PC-9 (cell line): ENCODE results near the gene HSD17B2. TPM values are rescaled to one million over a fixed set of nuclear protein-coding genes. Genes with fewer than 3 reads are reported as not detected.

Experiments used
- BruUV-seq: library from RNA; stranded (reverse); fragments of 400-500 nt; replicated peaks from 2 replicates; lab custom pipeline; 2021; lab: Mats Ljungman, UMichigan
- CTCF ChIA-PET: fragments of 300-600 bp; sonication (Branson Sonifier 250); formaldehyde crosslinking; loops from one replicate; lab custom pipeline; 2022; ENCODE audit warnings: antibody characterized with exemption; lab: Charles Lee
- POLR2A ChIA-PET: fragments of 300-600 bp; sonication (Branson Sonifier 250); formaldehyde crosslinking; loops from one replicate; lab custom pipeline; 2022; ENCODE audit warnings: antibody characterized with exemption; ENCODE audit not compliant: unreplicated experiment; lab: Charles Lee
- DNase-seq, 2 experiments: peaks; one replicate each; pipeline versions ENCODE4 v3.0.0 to v3.0.0-alpha.2; 2015 to 2022; ENCODE audit warnings: mixed read lengths in 1 of 2
- H2AFZ ChIP-seq: fragments of 200-600 bp; sonication (generic); 2 replicates; pipeline ENCODE4 v1.8.1; 2017; ENCODE audit warnings: antibody characterized with exemption
- H3F3A ChIP-seq: fragments of 200-600 bp; sonication (generic); 2 replicates; pipeline ENCODE4 v1.8.1; 2017; ENCODE audit warnings: antibody characterized with exemption, mild to moderate bottlenecking, low read depth; ENCODE audit not compliant: insufficient read depth
- H3K27ac ChIP-seq: fragments of 200-600 bp; sonication (generic); 2 replicates; pipeline ENCODE4 v1.6.1; 2016; ENCODE audit warnings: mixed run types
- H3K27me3 ChIP-seq: fragments of 200-600 bp; sonication (generic); 2 replicates; pipeline ENCODE4 v1.6.1; 2016; ENCODE audit warnings: low read depth, mixed run types; ENCODE audit not compliant: insufficient read depth
- H3K36me3 ChIP-seq: fragments of 200-600 bp; sonication (generic); 2 replicates; pipeline ENCODE4 v1.6.1; 2016; ENCODE audit warnings: low read depth, mixed run types
- H3K4me1 ChIP-seq: fragments of 200-600 bp; sonication (generic); replicated peaks from 2 replicates; pipeline ENCODE4 v1.6.1; 2016; ENCODE audit warnings: mixed run types; ENCODE audit not compliant: insufficient read depth
- H3K4me2 ChIP-seq: fragments of 200-600 bp; sonication (generic); 2 replicates; pipeline ENCODE4 v1.6.1; 2017; ENCODE audit warnings: mixed run types
- H3K4me3 ChIP-seq: fragments of 200-600 bp; sonication (generic); 2 replicates; pipeline ENCODE4 v1.6.1; 2016; ENCODE audit warnings: mixed run types
- H3K79me2 ChIP-seq: fragments of 200-600 bp; sonication (generic); 2 replicates; pipeline ENCODE4 v1.6.1; 2017; ENCODE audit warnings: low read depth, mixed run types
- H3K9me2 ChIP-seq: fragments of 200-600 bp; sonication (generic); 2 replicates; pipeline ENCODE4 v1.8.1; 2017; ENCODE audit warnings: mild to moderate bottlenecking; ENCODE audit not compliant: insufficient read depth
- H3K9me3 ChIP-seq: fragments of 200-600 bp; sonication (generic); 2 replicates; pipeline ENCODE4 v1.8.1; 2016; ENCODE audit warnings: low read depth; ENCODE audit not compliant: insufficient read depth
- H4K20me1 ChIP-seq: fragments of 200-600 bp; sonication (generic); 2 replicates; pipeline ENCODE4 v1.8.1; 2017; ENCODE audit not compliant: insufficient read depth
- CTCF ChIP-seq: fragments of 200-600 bp; sonication (generic); conservative IDR thresholded peaks from 2 replicates; pipeline ENCODE4 v1.6.1; 2017; ENCODE audit warnings: mixed run types, antibody characterized with exemption, mild to moderate bottlenecking, moderate library complexity
- EZH2 ChIP-seq: fragments of 200-600 bp; sonication (generic); IDR thresholded peaks from 2 replicates; pipeline ENCODE4 v1.8.0; 2017; ENCODE audit warnings: antibody characterized with exemption, low read depth
- intact Hi-C: fragments of 100-400 bp; cut with micrococcal nuclease; formaldehyde crosslinking; loops from one replicate; pipeline ENCODE4 v1.10.0; 2022; ENCODE audit not compliant: unreplicated experiment
- total RNA-seq: library from RNA; stranded (reverse); gene quantifications from 2 replicates; pipeline ENCODE4 v1.2.3, GENCODE V29; 2021

Gene HSD17B2
- total RNA-seq, 1 experiment from 2014 or later = not detected

GRCh38 chr16:82134846-82135245 lies 99.8 kb downstream of the HSD17B2 start:
- H3K79me2 ChIP-seq = no peaks in the 10 kb centered on the region
- H2AFZ ChIP-seq = no peak overlapping the region
- H3K4me3 ChIP-seq = no peak overlapping the region
- no peaks in the 10 kb centered on the region for H3K36me3 ChIP-seq
- no peaks in the 10 kb centered on the region for H3K9me3 ChIP-seq
- H3K27ac ChIP-seq = no peak overlapping the region
- H3K9me2 ChIP-seq = no peaks in the 10 kb centered on the region
- no peak overlapping the region for H3K4me2 ChIP-seq
- intact Hi-C loops = no loop called here
- no peak for DNase-seq
- H3K4me1 ChIP-seq = no peaks in the 10 kb centered on the region
- POLR2A ChIA-PET = no interaction called here
- BruUV-seq = no TSS peak
- H3K27me3 ChIP-seq = no peaks in the 10 kb centered on the region
- no peaks in the 10 kb centered on the region for H3F3A ChIP-seq
- TF ChIP-seq CTCF (no peak), EZH2 (no peak)
- CTCF ChIA-PET = no interaction called here
- no peaks in the 10 kb centered on the region for H4K20me1 ChIP-seq

- H3K36me3 ChIP-seq = no peaks in the 10 kb centered on the region
- H3K4me1 ChIP-seq = no peaks in the 10 kb centered on the region
- no TSS peak for BruUV-seq
- H3F3A ChIP-seq = no peaks in the 10 kb centered on the region
- ChIA-PET CTCF (no interaction called here), POLR2A (no interaction called here)
- H3K79me2 ChIP-seq = no peaks in the 10 kb centered on the region
- H3K4me2 ChIP-seq = no peak overlapping the region
- H2AFZ ChIP-seq = no peak overlapping the region
- DNase-seq = no peak
- no peak overlapping the region for H3K27ac ChIP-seq
- H3K27me3 ChIP-seq = no peaks in the 10 kb centered on the region
- intact Hi-C loops = no loop called here
- H3K4me3 ChIP-seq = no peak overlapping the region
- no peaks in the 10 kb centered on the region for H3K9me2 ChIP-seq
- no peaks in the 10 kb centered on the region for H3K9me3 ChIP-seq
- H4K20me1 ChIP-seq = no peaks in the 10 kb centered on the region
- TF ChIP-seq CTCF (no peak), EZH2 (no peak)
Observed at GRCh38 chr16:82135844-82136243, 100.8 kb downstream of the HSD17B2 start.

- no peak overlapping the region for H2AFZ ChIP-seq
- ChIA-PET CTCF (no interaction called here), POLR2A (no interaction called here)
- no peak overlapping the region for H3K4me3 ChIP-seq
- no peaks in the 10 kb centered on the region for H3F3A ChIP-seq
- no peaks in the 10 kb centered on the region for H3K9me2 ChIP-seq
- H3K4me1 ChIP-seq = no peaks in the 10 kb centered on the region
- no TSS peak for BruUV-seq
- no peaks in the 10 kb centered on the region for H3K9me3 ChIP-seq
- no peaks in the 10 kb centered on the region for H3K79me2 ChIP-seq
- DNase-seq = no peak
- TF ChIP-seq EZH2 (no peak), CTCF (no peak)
- intact Hi-C loops = no loop called here
- H3K36me3 ChIP-seq = no peaks in the 10 kb centered on the region
- no peaks in the 10 kb centered on the region for H3K27me3 ChIP-seq
- H3K4me2 ChIP-seq = no peak overlapping the region
- no peaks in the 10 kb centered on the region for H4K20me1 ChIP-seq
- H3K27ac ChIP-seq = no peak overlapping the region
Observed at GRCh38 chr16:82136956-82137821, 102.1 kb downstream of the HSD17B2 start.
